Aorta (tissue), 5 donors: Measurements from ENCODE around the gene CFAP45. TPM values are rescaled to one million over a fixed set of nuclear protein-coding genes. Genes with fewer than 3 reads are reported as not detected.

Experiments
- ATAC-seq: fragments of 200-7000 bp; cut with Tn5 transposase; one replicate; pipeline ENCODE4 v1.9.1; 2022; ENCODE audit warnings: moderate library complexity; ENCODE audit not compliant: low FRiP score
- DNase-seq, 2 donors: peaks; one replicate each; pipeline ENCODE4 v3.0.0-alpha.2; 2020
- H3K27ac ChIP-seq, 2 donors: one replicate each; pipeline ENCODE4 v1.5.1; 2013; ENCODE audit warnings: low read length in 2 of 2, mild to moderate bottlenecking in 2 of 2, moderate library complexity in 2 of 2, control low read depth in 1 of 2, inconsistent platforms in 1 of 2, low read depth in 1 of 2
- H3K27me3 ChIP-seq, 2 donors: one replicate each; pipeline ENCODE4 v1.6.1; 2013; ENCODE audit warnings: control low read depth in 1 of 2, low read length in 1 of 2, mild to moderate bottlenecking in 1 of 2, moderate library complexity in 1 of 2; ENCODE audit not compliant: insufficient read depth in 2 of 2, control insufficient read depth in 1 of 2
- H3K36me3 ChIP-seq, 2 donors: one replicate each; pipeline ENCODE4 v1.6.1; 2013; ENCODE audit warnings: control low read depth in 1 of 2, low read length in 1 of 2, mild to moderate bottlenecking in 1 of 2; ENCODE audit not compliant: insufficient read depth in 2 of 2, control insufficient read depth in 1 of 2
- H3K4me1 ChIP-seq, 2 donors: one replicate each; pipeline ENCODE4 v1.6.1; 2013; ENCODE audit warnings: low read length in 2 of 2, control low read depth in 1 of 2, mild to moderate bottlenecking in 1 of 2, moderate library complexity in 1 of 2; ENCODE audit not compliant: insufficient read depth in 2 of 2, control insufficient read depth in 1 of 2
- H3K4me3 ChIP-seq, 2 donors: one replicate each; pipeline ENCODE4 v1.5.1; 2013; ENCODE audit warnings: low read length in 2 of 2, control low read depth in 1 of 2, mild to moderate bottlenecking in 1 of 2
- H3K9me3 ChIP-seq: one replicate; pipeline ENCODE4 v1.6.1; 2013; ENCODE audit warnings: mild to moderate bottlenecking, low read length; ENCODE audit not compliant: control insufficient read depth
- WGBS, 2 donors: extraction: QIAGEN DNeasy Blood & Tissue Kit; methylation state at CpG; one replicate each; pipeline ENCODE4 v1.1.7; 2013; 5-methylcytosine and 5-hydroxymethylcytosine counted together
- intact Hi-C, 2 donors: fragments of 100-400 bp; cut with DNase I; formaldehyde crosslinking; loops; one replicate each; pipeline versions ENCODE4 v1.14.2 to v1.15.0; 2022
- polyA plus RNA-seq, 2 donors: library from polyadenylated mRNA; stranded (reverse); fragments of 200-250 nt; gene quantifications; one replicate each; pipeline ENCODE4 v1.2.3, GENCODE V29; 2013
- total RNA-seq, 2 donors: library from RNA; stranded (reverse); fragmentation: NEBNext Ultra II Directional; extraction: Animal tissue kit (Norgen Biotek cat#: 25700); gene quantifications; one replicate each; pipeline ENCODE4 v1.2.1, GENCODE V29; 2021
- donor health status: healthy with polysubstance abuse.
- donor health status: Bipolar disorder and iron deficiency.
- donor health status: DM: no; HTN: no; CAD: no.
- donor health status: DM: no; HTN: no; CAD: no.
- donor health status: DM: yes; HTN: yes; CAD: no.

Gene CFAP45
- total and polyA plus RNA-seq, 4 donors = 2.5 to 2.7 (median 2.7) TPM; not detected in 1

- Histone ChIP-seq H3K27ac (peak overlapping the region; percentile 16 to 61), H3K4me3 (peak overlapping the region; percentile 38 to 87), H3K36me3 (no peaks in the 10 kb centered on the region), H3K4me1 (no peaks in the 10 kb centered on the region), H3K9me3 (no peaks in the 10 kb centered on the region), H3K27me3 (no peaks in the 10 kb centered on the region)
- 0 to 1% methylated on average over 56 to 59 of the region's 59 CpGs for WGBS, 2 donors
- DNase-seq (peak; percentile 93), ATAC-seq (peak; percentile 95)
- intact Hi-C loops = loop anchor here in 1 of 2 donors (2.0 to 5.0 kb wide), 3 partner anchors 36 to 70 kb away; partner anchors contain the start of gene TAGLN2
These were observed 45.2 kb downstream of the CFAP45 start for GRCh38 chr1:159854693-159855192.

DNA sequence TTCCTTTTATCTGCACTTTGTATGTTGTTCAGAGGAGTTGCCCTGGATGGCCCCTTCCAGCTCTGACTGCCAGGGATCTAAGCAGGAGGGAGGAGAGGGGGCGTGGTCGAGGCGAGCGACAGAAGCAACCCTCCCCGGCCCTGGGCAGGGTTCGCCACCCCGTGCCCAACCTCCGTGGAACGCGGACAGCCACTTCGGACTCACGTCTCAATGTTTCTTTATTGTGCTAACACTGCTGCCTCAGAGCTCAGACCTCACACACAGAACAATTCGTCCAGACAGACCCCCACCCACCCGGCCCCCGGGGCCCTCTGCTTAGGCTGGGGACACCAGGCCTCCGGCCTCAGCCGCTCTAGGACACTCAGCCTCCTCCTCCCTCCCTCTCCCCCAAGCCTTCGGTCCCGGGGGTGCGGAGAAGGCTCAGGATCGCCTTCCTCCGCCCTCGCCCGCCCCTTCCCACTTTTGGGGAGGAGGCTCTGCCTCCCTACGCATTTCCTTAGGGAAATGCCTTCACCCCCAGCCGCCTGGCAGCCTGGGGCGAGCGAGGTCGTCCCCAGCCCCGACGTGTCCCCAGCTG is 45.8 kb downstream of the CFAP45 start:
- peak overlapping the region; percentile 16 to 61 for H3K27ac ChIP-seq
- H3K4me3 ChIP-seq = peak overlapping the region; percentile 38 to 87
- 1% methylated on average over 29 to 31 of the region's 31 CpGs for WGBS, 2 donors
- peak; percentile 90 for DNase-seq
- no peaks in the 10 kb centered on the region for H3K9me3 ChIP-seq
- H3K36me3 ChIP-seq = no peaks in the 10 kb centered on the region
- intact Hi-C loops = loop anchor here in 1 of 2 donors (2.0 kb wide), 2 partner anchors 37 to 71 kb away; partner anchors contain the start of gene TAGLN2
- H3K4me1 ChIP-seq = no peaks in the 10 kb centered on the region
- no peaks in the 10 kb centered on the region for H3K27me3 ChIP-seq
- peak; percentile 88 for ATAC-seq

DNA sequence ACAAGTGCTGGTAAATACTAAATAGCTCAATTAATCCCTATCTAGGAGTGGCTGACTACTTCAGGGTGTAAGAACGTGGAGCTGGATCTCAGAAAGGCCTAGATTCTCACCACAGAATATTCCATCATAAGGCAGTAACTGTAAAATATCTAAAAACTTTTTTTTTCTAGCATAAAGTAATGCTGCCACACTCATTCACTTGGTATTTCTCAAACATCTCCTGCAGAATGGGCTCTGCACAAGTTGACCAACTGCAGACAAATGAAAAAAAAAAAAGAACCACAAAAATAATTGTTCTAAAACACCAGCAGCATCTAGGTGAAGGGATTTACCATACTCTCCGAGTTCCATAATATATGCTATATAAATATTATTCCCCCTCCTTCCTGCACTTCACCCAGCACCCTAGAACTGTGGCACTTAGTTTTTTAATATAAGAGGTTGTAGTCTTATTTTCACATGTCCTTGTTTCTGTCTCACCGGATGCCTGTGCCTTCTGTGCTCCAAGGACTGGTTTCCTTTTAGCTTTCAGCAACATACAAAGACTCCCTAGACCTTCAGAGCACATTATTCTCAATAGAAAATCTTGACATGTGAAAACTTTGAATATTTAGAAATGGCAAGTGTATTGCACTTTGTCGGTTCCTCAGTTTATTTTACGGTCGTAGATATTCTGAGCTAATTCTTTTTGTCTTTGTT is 46.4 kb downstream of the CFAP45 start:
- ATAC-seq (no peak), DNase-seq (no peak)
- intact Hi-C loops = loop anchor here in 1 of 2 donors (2.0 kb wide), 2 partner anchors 37 to 71 kb away; partner anchors contain the start of gene TAGLN2
- H3K4me3 ChIP-seq = peak overlapping the region in 1 of 2 donors; percentile 38
- no peaks in the 10 kb centered on the region for H3K9me3 ChIP-seq
- H3K27me3 ChIP-seq = no peaks in the 10 kb centered on the region
- H3K4me1 ChIP-seq = no peaks in the 10 kb centered on the region
- H3K27ac ChIP-seq = no peak overlapping the region
- H3K36me3 ChIP-seq = no peaks in the 10 kb centered on the region
- WGBS, 2 donors = 12 to 17% methylated on average over 6 of the region's 6 CpGs

- H3K4me1 ChIP-seq = no peaks in the 10 kb centered on the region
- ATAC-seq (no peak), DNase-seq (no peak)
- whole genome bisulfite sequencing, 2 donors = 70 to 80% methylated on average over 1 of the region's 1 CpG
- intact Hi-C loops = no loop called here
- H3K4me3 ChIP-seq = no peak overlapping the region
- H3K9me3 ChIP-seq = no peaks in the 10 kb centered on the region
- H3K27ac ChIP-seq = no peak overlapping the region
- no peaks in the 10 kb centered on the region for H3K36me3 ChIP-seq
- H3K27me3 ChIP-seq = no peaks in the 10 kb centered on the region
These were observed 48.6 kb downstream of the CFAP45 start for GRCh38 chr1:159851407-159851806.

DNA sequence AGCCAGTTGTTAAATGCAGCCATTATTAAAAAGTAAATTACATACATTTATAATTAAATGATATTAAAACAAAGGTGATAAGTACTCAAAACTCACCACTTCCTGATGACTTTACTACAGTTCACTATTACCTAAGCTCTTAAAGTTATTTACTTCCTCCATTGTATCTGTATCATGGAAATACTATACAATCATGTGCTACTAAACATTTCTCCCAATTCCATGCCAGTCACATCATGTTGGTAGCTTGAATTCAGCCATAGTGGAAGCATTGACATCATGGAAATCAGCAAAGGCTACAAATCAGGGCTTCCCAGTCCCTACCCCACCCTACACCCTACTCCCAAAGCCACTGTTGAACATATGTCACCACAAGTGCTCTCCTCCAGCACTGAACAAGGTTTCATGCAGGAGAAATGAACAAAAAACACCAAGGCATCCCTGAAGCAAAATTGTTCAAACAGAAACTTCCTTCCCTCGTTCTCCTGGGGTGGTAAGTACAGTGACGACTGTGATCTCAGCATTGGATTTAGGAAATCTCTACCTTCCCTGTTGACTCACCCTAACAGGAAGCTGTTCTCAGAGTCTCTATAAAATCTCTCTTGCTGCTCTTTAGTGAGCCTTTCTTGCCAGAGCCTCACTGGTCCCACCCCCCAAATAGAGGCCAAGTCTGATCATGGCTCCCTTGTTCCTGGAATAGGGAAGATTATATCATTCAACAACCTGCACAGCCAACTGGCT is 50.2 kb downstream of the CFAP45 start:
- H3K4me3 ChIP-seq = no peak overlapping the region
- 80 to 96% methylated on average over 2 of the region's 2 CpGs for WGBS, 2 donors
- ATAC-seq (no peak), DNase-seq (no peak)
- no peaks in the 10 kb centered on the region for H3K36me3 ChIP-seq
- intact Hi-C loops = no loop called here
- no peak overlapping the region for H3K27ac ChIP-seq
- H3K9me3 ChIP-seq = no peaks in the 10 kb centered on the region
- no peaks in the 10 kb centered on the region for H3K4me1 ChIP-seq
- H3K27me3 ChIP-seq = no peaks in the 10 kb centered on the region

DNA sequence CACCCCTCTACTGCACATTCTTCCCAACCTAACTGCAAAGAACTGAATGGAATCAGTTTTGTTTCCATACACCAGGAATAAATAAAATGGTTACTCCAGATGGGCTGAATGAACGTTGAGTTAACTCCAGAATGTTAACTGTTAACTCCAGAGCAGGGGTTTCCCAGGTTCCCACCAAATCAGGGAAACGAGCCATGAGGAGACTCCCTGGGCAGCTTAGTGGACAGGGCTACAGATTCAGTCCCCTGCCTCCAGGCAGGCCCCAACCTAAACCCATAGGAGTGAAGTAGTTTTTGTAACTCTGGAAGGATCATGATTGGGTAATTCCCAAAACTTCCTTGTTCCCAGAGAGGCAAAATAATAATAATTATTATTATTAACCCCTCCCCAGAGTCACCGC is 51.6 kb downstream of the CFAP45 start:
- WGBS, 2 donors = 47 to 49% methylated on average over 3 of the region's 3 CpGs
- DNase-seq = no peak
- intact Hi-C loops = no loop called here
- H3K9me3 ChIP-seq = no peaks in the 10 kb centered on the region
- ATAC-seq = no peak
- H3K27ac ChIP-seq = no peak overlapping the region
- no peaks in the 10 kb centered on the region for H3K36me3 ChIP-seq
- H3K27me3 ChIP-seq = no peaks in the 10 kb centered on the region
- no peaks in the 10 kb centered on the region for H3K4me1 ChIP-seq
- H3K4me3 ChIP-seq = no peak overlapping the region

GRCh38 chr1:159847231-159847630 is 52.7 kb downstream of the CFAP45 start:
- no peaks in the 10 kb centered on the region for H3K4me1 ChIP-seq

GRCh38 chr1:159845751-159846629 is 54.0 kb downstream of the CFAP45 start:
- intact Hi-C loops = no loop called here
- WGBS, 2 donors = 85 to 89% methylated on average over 13 of the region's 13 CpGs

More at GRCh38 chr1:159847231-159847630, 52.7 kb downstream of the CFAP45 start:
- H3K27ac ChIP-seq = no peak overlapping the region
- H3K27me3 ChIP-seq = no peaks in the 10 kb centered on the region
- 62 to 69% methylated on average over 4 of the region's 4 CpGs for WGBS, 2 donors
- intact Hi-C loops = no loop called here
- ATAC-seq (no peak), DNase-seq (no peak)
- no peak overlapping the region for H3K4me3 ChIP-seq
- no peaks in the 10 kb centered on the region for H3K36me3 ChIP-seq
- no peaks in the 10 kb centered on the region for H3K9me3 ChIP-seq

More at GRCh38 chr1:159845751-159846629, 54.0 kb downstream of the CFAP45 start:
- Histone ChIP-seq H3K9me3 (no peaks in the 10 kb centered on the region), H3K27ac (no peak overlapping the region), H3K4me3 (no peak overlapping the region), H3K4me1 (no peaks in the 10 kb centered on the region), H3K36me3 (peaks cover 0 to under 1% of the 10 kb centered on the region in 2 donors), H3K27me3 (no peaks in the 10 kb centered on the region)
- no peak for DNase-seq
- no peak for ATAC-seq
